Vagina (tissue), 2 donors: ENCODE measurements around the gene ATXN1.

Experiments used
- POLR2AphosphoS5 ChIP-seq, 2 donors: sonication (generic); formaldehyde crosslinking; IDR thresholded peaks; one replicate each; pipeline ENCODE4 v1.9.0; 2017; ENCODE audit warnings: antibody characterized with exemption in 2 of 2, mild to moderate bottlenecking in 2 of 2, low read depth in 1 of 2; ENCODE audit not compliant: insufficient read depth in 1 of 2
- TF ChIP-seq, protein P1 (sequence below), 3 experiments: fragments of 450-650 bp in 2 of 3; fragments of 200-600 bp in 1 of 3; sonication (generic) in 1 of 3; IDR thresholded peaks; one replicate each; pipeline ENCODE4 v1.5.1; 2017 to 2019; ENCODE audit warnings: antibody characterized with exemption in 3 of 3, mild to moderate bottlenecking in 2 of 3, moderate library complexity in 2 of 3

DNA sequence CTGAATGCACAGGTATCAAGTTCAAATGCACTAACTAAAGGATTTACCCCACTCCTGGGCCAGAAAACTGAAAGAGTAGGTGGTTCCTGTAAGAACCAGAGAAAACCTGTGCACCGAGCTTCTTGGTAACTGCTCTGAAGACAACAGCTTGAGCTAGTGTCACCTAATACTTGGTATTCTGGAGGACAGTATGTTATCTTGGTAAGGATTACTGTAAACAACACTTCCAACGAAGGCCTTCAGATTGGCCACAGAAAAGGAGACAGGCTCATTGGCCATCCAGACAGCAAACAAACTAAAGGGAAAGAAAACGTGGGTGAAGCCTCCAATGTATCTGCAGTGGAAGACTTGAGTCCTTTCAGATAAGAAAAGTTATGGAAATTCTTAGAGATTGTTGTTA, 461.4 kb downstream of the ATXN1 start:
- TF ChIP-seq, protein P1, sequence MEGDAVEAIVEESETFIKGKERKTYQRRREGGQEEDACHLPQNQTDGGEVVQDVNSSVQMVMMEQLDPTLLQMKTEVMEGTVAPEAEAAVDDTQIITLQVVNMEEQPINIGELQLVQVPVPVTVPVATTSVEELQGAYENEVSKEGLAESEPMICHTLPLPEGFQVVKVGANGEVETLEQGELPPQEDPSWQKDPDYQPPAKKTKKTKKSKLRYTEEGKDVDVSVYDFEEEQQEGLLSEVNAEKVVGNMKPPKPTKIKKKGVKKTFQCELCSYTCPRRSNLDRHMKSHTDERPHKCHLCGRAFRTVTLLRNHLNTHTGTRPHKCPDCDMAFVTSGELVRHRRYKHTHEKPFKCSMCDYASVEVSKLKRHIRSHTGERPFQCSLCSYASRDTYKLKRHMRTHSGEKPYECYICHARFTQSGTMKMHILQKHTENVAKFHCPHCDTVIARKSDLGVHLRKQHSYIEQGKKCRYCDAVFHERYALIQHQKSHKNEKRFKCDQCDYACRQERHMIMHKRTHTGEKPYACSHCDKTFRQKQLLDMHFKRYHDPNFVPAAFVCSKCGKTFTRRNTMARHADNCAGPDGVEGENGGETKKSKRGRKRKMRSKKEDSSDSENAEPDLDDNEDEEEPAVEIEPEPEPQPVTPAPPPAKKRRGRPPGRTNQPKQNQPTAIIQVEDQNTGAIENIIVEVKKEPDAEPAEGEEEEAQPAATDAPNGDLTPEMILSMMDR (IDR thresholded peaks at IDR 0.05): no peak
- no peak for TF ChIP-seq POLR2AphosphoS5 (IDR thresholded peaks at IDR 0.05; ENCODE audit: insufficient read depth in 1 of 2, low read depth in 1 of 2)
